ENCODE results near the gene KIF21B.

The KIF21B gene

GRCh38 chr1:201042779-201043461 is 19.4 kb upstream of the KIF21B start:
- DNase-seq = peak in 1 of 2 experiments; percentile 67

- DNase-seq = no peak
Measured at GRCh38 chr1:201041011-201041410, 17.5 kb upstream of the KIF21B start.

GRCh38 chr1:201039876-201040275 is 16.4 kb upstream of the KIF21B start:
- DNase-seq = no peak

GRCh38 chr1:201039418-201039817 is 15.9 kb upstream of the KIF21B start:
- no peak for DNase-seq

GRCh38 chr1:201038186-201038876 is 14.8 kb upstream of the KIF21B start:
- peak in 1 of 2 experiments; percentile 2 for DNase-seq

- DNase-seq = no peak
Measured at GRCh38 chr1:201036188-201036842, 12.8 kb upstream of the KIF21B start.

- DNase-seq = no peak
Measured at GRCh38 chr1:201034671-201035070, 11.2 kb upstream of the KIF21B start.

GRCh38 chr1:201032408-201032807 is 8.9 kb upstream of the KIF21B start:
- DNase-seq = no peak

- no peak for DNase-seq
Measured at GRCh38 chr1:201028461-201028889, 5.0 kb upstream of the KIF21B start.

- DNase-seq = no peak
Measured at GRCh38 chr1:201026836-201027235, 3.3 kb upstream of the KIF21B start.

GRCh38 chr1:201026234-201026633 is 2.7 kb upstream of the KIF21B start:
- no peak for DNase-seq

- peak in 1 of 2 experiments; percentile 6 for DNase-seq
Measured at GRCh38 chr1:201025571-201026002, 2.1 kb upstream of the KIF21B start.

- DNase-seq = no peak
Measured at GRCh38 chr1:201024625-201024998, 1.1 kb upstream of the KIF21B start.

- DNase-seq = peak in 1 of 2 experiments; percentile 36
Measured at GRCh38 chr1:201023920-201024624, 558 bp upstream of the KIF21B start.

- DNase-seq = peak; percentile 8 to 32
Measured at GRCh38 chr1:201022820-201023516, 546 bp downstream of the KIF21B start.

- DNase-seq = no peak
Measured at GRCh38 chr1:201022493-201022819, 1.1 kb downstream of the KIF21B start.

- DNase-seq = no peak
Measured at GRCh38 chr1:201021630-201022492, 1.7 kb downstream of the KIF21B start.

GRCh38 chr1:201020721-201021629 is 2.5 kb downstream of the KIF21B start:
- DNase-seq = peak in 1 of 2 experiments; percentile 38

- DNase-seq = no peak
Measured at GRCh38 chr1:201020040-201020591, 3.4 kb downstream of the KIF21B start.

GRCh38 chr1:201019321-201019977 is 4.1 kb downstream of the KIF21B start:
- no peak for DNase-seq
